GM06990 (cell line): Measurements from ENCODE around the gene DDX24.

ENCODE experiments used
- DNase-seq: peaks from one replicate; pipeline ENCODE4 v3.0.0-alpha.2; 2011; ENCODE audit not compliant: insufficient read length; ENCODE audit errors: extremely low read depth
- H3K27me3 ChIP-seq: replicated peaks from 2 replicates; pipeline ENCODE4 v1.6.0; 2011; ENCODE audit warnings: low read length; ENCODE audit not compliant: control insufficient read depth, insufficient read depth
- H3K36me3 ChIP-seq: 2 replicates; pipeline ENCODE4 v1.5.1; 2011; ENCODE audit warnings: low read length; ENCODE audit not compliant: control insufficient read depth, insufficient read depth
- H3K4me3 ChIP-seq: replicated peaks from 2 replicates; pipeline ENCODE4 v1.5.1; 2011; ENCODE audit warnings: low read depth, mild to moderate bottlenecking, control low read depth, low read length
- TF ChIP-seq, protein P1 (sequence below): IDR thresholded peaks from 2 replicates; pipeline ENCODE4 v1.5.1; 2011; ENCODE audit warnings: low read length, control low read depth, mild to moderate bottlenecking, inconsistent platforms; ENCODE audit not compliant: insufficient read depth, poor library complexity, severe bottlenecking

The DDX24 gene

DNA sequence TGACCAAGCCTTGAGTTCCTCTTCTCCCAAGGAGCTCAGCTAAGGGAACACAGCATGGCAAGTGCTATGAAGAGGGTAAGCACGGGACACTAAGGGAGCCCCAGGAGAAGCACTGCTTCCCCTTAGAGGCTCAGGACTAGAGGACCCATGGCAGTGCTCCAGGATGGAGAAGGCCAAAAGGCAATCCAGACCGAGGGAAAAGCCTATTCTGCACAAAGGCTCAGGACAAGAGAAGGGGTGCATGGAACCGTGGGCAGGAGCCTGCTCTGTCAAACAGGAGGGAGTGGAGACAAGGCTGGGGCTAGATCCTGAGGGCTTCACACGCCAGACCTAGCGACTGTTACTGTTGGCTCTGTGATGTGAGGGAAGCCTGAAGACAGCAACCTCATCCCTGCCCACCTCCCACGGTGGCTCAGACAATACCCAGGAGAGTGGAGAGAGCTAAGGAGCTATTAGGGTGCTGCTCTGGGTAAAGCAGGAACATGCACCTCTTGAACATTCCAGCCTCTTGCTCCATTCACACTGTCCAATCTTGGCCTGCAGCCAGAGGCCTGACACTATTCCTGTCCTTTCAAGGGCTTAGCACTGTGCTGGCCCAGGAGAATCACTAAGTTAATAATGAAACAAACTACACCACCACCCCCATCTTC, 30.6 kb downstream of the DDX24 start:
- TF ChIP-seq, protein P1, sequence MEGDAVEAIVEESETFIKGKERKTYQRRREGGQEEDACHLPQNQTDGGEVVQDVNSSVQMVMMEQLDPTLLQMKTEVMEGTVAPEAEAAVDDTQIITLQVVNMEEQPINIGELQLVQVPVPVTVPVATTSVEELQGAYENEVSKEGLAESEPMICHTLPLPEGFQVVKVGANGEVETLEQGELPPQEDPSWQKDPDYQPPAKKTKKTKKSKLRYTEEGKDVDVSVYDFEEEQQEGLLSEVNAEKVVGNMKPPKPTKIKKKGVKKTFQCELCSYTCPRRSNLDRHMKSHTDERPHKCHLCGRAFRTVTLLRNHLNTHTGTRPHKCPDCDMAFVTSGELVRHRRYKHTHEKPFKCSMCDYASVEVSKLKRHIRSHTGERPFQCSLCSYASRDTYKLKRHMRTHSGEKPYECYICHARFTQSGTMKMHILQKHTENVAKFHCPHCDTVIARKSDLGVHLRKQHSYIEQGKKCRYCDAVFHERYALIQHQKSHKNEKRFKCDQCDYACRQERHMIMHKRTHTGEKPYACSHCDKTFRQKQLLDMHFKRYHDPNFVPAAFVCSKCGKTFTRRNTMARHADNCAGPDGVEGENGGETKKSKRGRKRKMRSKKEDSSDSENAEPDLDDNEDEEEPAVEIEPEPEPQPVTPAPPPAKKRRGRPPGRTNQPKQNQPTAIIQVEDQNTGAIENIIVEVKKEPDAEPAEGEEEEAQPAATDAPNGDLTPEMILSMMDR = no peak
- Histone ChIP-seq H3K27me3 (no peaks in the 10 kb centered on the region), H3K36me3 (peaks cover 38% of the 10 kb centered on the region), H3K4me3 (no peak overlapping the region)
- no peak for DNase-seq

DNA sequence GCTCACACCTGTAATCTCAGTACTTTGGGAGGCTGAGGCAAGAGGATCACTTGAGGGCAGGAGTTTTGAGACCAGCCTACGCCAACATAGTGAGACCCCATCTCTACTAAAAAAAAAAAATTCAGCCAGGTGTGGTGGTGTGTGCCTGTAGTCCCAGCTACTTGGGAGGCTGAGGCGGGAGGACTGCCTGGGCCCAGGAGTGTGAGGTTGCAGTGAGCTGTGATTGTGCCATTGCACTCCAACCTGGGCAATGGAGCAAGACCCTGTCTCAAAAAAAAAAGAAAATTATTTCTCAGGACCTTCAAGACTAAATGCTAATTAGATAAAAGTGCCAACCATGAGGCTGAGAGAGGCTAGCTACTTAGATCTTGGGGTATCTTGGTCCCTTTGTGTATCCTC, 31.4 kb downstream of the DDX24 start:
- DNase-seq = no peak
- H3K27me3 ChIP-seq = no peaks in the 10 kb centered on the region
- H3K36me3 ChIP-seq = peaks cover 33% of the 10 kb centered on the region
- H3K4me3 ChIP-seq = no peak overlapping the region
- TF ChIP-seq, protein P1 = no peak

DNA sequence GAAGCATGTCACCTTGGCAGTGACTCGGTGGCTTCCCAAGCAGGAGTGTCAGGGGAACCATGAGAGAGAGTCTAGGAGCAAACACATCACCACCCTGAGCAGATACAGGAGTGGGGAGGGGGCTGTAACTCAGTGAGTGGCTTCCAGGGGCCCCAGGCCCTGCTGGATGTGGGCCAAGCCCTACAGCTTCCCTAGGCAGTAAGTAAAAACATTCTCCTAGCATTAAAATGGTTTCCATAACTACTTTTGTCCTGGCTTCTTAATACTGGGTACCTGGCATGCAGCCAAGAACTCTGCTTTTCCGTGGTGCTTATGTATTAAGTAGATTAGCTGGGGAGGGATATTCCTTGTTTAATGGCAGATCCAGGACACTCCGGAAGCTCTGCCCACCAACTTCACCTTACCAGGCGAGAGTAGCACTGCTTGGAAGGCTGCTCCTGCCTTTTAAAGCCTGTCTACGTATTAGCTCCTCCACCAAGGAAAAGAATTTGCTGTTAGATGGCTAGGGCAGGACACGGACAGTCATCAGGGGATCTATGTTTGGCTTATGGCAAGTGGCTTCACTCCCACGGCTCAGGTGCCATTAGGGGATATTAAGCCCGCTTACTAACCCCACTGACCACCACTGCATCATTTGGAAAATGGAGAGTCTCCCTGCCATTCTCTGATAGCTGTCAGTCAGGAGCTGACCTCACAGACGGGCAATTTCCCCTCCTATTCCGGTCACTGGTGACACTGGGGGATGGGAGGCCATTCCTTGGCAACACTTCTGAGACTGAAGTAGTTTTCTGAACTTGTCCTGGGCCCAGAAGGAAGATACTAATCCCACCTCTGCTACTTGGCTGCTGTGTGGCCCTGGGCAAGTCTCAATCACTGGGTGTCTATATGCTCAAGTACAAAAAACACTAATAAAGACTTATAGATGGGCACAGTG, 32.0 kb downstream of the DDX24 start:
- Histone ChIP-seq H3K36me3 (peaks cover 34% of the 10 kb centered on the region), H3K27me3 (no peaks in the 10 kb centered on the region), H3K4me3 (no peak overlapping the region)
- TF ChIP-seq, protein P1 = no peak
- no peak for DNase-seq

DNA sequence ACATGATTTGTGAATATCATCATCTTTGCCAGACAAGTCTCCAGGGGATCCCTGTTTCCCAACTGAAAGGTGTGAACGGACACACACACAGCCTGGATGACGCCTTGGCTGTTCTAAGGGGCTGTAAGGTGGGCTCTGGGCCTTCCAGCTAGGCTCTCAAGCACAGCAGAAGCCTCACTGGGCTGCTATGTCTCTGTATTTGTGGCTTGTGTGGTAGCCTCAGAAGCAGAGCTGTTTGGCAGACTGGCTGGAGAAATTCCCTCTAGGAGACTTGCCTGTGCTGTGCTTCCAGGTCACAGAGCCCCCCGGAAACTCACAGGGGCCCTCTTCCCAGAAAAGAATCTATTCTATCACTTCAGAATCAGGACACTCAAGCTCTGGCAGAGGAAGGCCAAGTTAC, 33.4 kb downstream of the DDX24 start:
- DNase-seq = no peak
- no peaks in the 10 kb centered on the region for H3K27me3 ChIP-seq
- TF ChIP-seq, protein P1 = no peak
- H3K36me3 ChIP-seq = peaks cover 32% of the 10 kb centered on the region
- H3K4me3 ChIP-seq = no peak overlapping the region

DNA sequence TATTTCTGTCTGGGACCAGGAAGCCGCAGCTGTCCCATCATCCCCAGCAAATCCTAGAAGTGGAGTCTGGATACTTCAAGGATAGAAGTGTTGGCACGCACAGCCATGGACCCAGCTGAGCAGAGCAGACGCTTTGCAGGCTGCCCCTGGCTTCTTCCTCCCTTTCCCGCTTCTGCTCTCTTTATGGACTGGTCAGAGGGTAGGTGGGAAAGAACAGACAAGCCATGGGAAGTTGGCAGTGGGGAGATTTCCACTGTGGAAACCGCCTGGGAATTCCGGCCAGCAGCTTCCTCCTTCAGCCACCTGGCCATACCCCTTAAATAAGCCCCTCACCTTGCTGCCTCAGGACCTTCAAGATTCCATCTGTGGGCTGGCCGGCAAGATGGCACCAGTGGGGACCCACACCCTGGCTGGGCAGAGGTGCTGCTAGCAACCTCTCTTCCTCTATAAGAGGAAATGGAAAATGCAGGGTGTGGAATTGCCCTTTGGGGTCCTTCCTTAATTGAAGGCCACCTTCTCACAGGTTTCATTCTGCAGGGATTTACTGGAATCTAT, 34.2 kb downstream of the DDX24 start:
- DNase-seq = no peak
- no peak overlapping the region for H3K4me3 ChIP-seq
- no peaks in the 10 kb centered on the region for H3K27me3 ChIP-seq
- TF ChIP-seq, protein P1 = no peak
- H3K36me3 ChIP-seq = peaks cover 27% of the 10 kb centered on the region
